IPS-15b (cell line): ENCODE results near the gene NBEA.

Source experiments
- H3K27me3 ChIP-seq: one replicate; pipeline ENCODE4 v1.6.1; 2013; ENCODE audit warnings: low read length; ENCODE audit not compliant: control insufficient read depth, insufficient read depth
- H3K36me3 ChIP-seq: one replicate; pipeline ENCODE4 v1.6.1; 2013; ENCODE audit warnings: low read length; ENCODE audit not compliant: control insufficient read depth, insufficient read depth
- H3K4me1 ChIP-seq: one replicate; pipeline ENCODE4 v1.6.1; 2013; ENCODE audit warnings: mild to moderate bottlenecking, low read length; ENCODE audit not compliant: control insufficient read depth, insufficient read depth
- H3K4me3 ChIP-seq: one replicate; pipeline ENCODE4 v1.5.1; 2013; ENCODE audit warnings: low read depth, low read length
- H3K9ac ChIP-seq: one replicate; pipeline ENCODE4 v1.6.1; 2013; ENCODE audit warnings: low read depth, mild to moderate bottlenecking, low read length
- H3K9me3 ChIP-seq: one replicate; pipeline ENCODE4 v1.6.1; 2013; ENCODE audit warnings: mild to moderate bottlenecking, low read length; ENCODE audit not compliant: control insufficient read depth, insufficient read depth

The NBEA gene

DNA sequence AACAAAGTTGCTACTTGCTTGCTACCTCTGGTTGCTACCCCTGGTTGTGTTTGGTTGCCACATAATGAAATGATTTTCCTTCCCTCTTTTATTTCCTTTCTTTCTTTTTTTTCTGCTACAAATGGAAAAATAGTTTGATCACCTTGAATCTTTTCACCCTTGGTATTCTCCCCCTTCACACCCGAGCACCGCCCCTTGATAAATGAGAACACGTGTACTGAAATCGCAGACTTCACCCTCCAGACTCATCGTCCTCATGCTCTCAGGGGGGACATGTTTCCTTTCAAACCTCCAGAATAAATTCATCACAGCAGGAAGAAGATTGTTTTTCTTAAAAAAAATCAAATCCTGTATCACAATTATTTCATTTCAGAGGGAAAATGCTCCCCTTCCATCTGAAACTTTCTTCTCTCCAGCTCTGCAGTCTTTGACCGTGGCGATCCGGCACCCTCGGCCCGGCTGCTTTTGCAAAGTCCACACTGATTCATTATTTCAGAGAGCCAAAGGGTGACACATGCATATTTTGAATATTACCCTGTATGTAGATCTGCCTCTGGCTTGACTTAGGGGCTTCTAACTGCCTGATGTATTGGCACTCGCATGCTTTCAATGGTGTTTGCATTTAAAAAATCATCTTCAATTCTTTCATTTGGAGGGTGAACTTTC is 757.0 kb downstream of the NBEA start:
- Histone ChIP-seq H3K4me3 (no peak overlapping the region), H3K36me3 (no peaks in the 10 kb centered on the region), H3K4me1 (peaks cover 11% of the 10 kb centered on the region), H3K27me3 (no peaks in the 10 kb centered on the region), H3K9ac (no peak overlapping the region), H3K9me3 (no peaks in the 10 kb centered on the region)

DNA sequence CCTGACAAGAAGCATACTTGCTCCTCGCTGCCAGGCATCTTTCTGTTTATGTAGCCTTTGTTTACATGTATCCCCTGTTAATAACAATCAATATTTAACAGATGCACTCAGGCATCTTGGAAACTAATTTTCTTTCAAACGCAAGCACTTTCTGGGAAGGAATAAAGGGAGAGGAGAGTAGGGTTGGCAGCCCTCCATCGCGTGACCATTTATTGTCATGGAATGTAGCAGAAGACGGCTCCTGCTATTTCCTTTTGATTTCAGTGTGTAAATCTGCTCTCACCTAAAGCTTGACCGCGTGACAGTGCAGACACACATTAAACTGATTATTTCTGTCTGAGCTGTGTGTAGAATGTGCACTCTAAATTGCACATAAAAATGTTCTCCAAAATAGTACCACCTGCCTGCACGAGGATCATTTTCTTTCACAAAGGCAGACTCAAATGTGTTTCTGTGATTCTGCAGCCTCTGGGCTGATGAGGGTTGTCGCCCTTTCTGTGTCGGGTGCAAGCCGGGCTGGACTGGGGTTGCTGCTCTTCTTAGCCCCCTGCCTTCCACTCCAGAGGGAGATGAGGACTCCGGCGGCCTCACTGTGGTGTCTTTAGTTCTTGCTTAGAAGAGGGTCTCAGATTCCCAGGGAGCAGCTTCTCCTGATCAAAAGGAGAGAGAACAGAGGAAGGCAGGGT is 757.9 kb downstream of the NBEA start:
- peaks cover 11% of the 10 kb centered on the region for H3K4me1 ChIP-seq
- H3K9ac ChIP-seq, result no peak overlapping the region

DNA sequence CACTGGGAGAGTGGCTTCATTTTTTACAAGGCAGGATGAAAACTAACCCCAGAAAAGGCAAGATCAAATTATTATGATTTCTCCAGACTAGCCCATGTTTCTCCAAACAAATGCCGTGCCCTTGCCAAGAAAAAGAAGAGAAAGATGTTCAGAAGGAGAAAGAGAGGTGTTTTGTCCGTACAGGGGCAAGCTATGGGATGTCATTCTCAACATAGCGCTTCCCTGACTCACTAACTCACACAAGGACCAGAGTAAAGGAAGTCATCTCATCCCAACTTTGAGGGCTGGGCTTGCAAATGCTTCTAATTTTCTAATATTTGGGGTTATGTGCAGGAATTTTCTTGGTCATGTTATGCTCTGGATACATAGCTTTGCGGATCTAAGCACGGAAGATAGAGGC is 758.6 kb downstream of the NBEA start:
- peaks cover 11% of the 10 kb centered on the region for H3K4me1 ChIP-seq
- H3K36me3 ChIP-seq, result no peaks in the 10 kb centered on the region
- H3K9me3 ChIP-seq, result no peaks in the 10 kb centered on the region
- H3K27me3 ChIP-seq, result no peaks in the 10 kb centered on the region
- no peak overlapping the region for H3K4me3 ChIP-seq
- H3K9ac ChIP-seq, result no peak overlapping the region

More for the DNA sequence above, 757.9 kb downstream of the NBEA start:
- H3K27me3 ChIP-seq, result no peaks in the 10 kb centered on the region
- no peak overlapping the region for H3K4me3 ChIP-seq
- H3K36me3 ChIP-seq, result no peaks in the 10 kb centered on the region
- H3K9me3 ChIP-seq, result no peaks in the 10 kb centered on the region

DNA sequence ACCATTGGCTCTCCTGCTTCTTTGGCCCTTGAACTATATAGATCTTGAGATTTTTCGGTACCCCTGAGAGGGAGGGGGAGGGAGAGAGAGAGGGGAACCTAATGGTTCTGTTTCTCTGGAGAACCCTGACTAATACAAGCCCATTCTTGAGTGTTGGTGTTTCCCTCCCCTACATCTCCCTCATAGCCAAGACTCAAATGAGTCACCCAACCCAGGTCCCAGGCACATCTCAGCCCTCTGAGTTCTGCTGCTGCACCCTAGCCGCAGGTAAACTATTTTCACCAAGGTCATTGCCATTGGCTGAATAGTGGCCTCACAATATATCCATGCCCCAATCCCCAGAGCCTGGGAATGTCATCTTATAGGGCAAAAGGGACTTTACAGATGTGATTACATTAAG is 760.2 kb downstream of the NBEA start:
- H3K27me3 ChIP-seq, result no peaks in the 10 kb centered on the region
- no peak overlapping the region for H3K4me3 ChIP-seq
- H3K9me3 ChIP-seq, result no peaks in the 10 kb centered on the region
- H3K4me1 ChIP-seq, result peaks cover 7% of the 10 kb centered on the region
- H3K36me3 ChIP-seq, result no peaks in the 10 kb centered on the region
- no peak overlapping the region for H3K9ac ChIP-seq

DNA sequence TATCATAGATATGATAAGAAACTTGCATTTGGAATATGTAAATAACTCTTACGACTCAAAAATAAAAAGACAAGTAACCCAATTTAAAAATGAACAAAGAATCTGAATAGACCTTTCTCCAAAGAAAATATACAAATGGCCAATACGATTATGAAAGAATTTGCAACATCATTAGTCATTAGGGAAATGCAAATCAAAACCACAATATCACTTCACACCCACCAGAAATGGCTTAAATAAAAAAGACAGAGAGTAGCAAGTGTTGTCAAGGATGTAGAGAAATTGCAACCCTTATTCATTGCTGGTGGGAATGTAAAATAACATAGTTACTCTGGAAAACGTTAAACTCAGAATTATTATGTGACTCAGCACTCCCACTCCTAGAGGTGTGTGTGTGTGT is 761.0 kb downstream of the NBEA start:
- H3K36me3 ChIP-seq, result no peaks in the 10 kb centered on the region
- H3K27me3 ChIP-seq, result no peaks in the 10 kb centered on the region
- no peak overlapping the region for H3K4me3 ChIP-seq

DNA sequence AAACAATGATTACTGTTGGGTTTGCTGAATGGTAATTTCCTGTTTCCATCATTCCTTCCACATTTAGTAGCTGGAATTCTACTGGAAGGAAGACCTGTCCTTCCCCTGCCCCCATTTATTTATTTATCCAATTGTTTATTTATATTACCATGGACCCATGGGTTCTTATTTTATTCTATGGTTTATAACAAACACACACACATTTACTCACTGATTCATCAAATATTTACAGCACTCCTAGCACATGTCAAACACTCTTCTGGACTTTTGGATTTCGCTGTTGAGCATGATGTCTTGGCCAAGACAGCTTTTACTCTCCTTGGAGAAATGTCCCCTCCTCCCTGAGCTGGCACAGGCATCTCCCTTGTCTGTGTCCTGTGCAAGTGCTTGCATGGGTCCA is 762.3 kb downstream of the NBEA start:
- H3K4me3 ChIP-seq, result no peak overlapping the region
- no peaks in the 10 kb centered on the region for H3K9me3 ChIP-seq
- peaks cover 7% of the 10 kb centered on the region for H3K4me1 ChIP-seq
- H3K27me3 ChIP-seq, result no peaks in the 10 kb centered on the region
- H3K36me3 ChIP-seq, result no peaks in the 10 kb centered on the region
- no peak overlapping the region for H3K9ac ChIP-seq

More for the DNA sequence above, 761.0 kb downstream of the NBEA start:
- no peak overlapping the region for H3K9ac ChIP-seq
- no peaks in the 10 kb centered on the region for H3K9me3 ChIP-seq
- peaks cover 7% of the 10 kb centered on the region for H3K4me1 ChIP-seq

DNA sequence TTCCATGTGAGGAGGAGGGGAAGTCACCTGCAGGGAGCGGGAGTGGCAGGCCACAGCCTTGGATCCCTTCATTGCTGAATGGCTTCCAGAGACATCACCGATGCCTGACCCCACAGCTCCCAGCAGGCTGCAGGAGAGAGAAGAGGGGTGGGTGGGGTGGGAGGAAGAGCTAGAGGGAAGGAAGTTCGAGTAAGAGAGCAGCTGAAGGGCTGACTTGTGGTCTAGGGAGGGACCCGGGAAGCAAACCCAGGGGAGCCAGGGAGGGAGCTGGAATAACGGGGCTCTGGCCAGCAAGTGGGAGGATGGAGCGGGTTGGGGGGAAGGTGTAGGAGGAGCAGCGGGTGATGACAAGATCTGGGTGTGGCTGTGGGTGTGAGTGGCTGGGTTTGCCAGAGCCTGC is 764.2 kb downstream of the NBEA start:
- Histone ChIP-seq H3K9me3 (no peaks in the 10 kb centered on the region), H3K36me3 (no peaks in the 10 kb centered on the region), H3K27me3 (no peaks in the 10 kb centered on the region), H3K4me1 (no peaks in the 10 kb centered on the region), H3K4me3 (no peak overlapping the region), H3K9ac (no peak overlapping the region)

DNA sequence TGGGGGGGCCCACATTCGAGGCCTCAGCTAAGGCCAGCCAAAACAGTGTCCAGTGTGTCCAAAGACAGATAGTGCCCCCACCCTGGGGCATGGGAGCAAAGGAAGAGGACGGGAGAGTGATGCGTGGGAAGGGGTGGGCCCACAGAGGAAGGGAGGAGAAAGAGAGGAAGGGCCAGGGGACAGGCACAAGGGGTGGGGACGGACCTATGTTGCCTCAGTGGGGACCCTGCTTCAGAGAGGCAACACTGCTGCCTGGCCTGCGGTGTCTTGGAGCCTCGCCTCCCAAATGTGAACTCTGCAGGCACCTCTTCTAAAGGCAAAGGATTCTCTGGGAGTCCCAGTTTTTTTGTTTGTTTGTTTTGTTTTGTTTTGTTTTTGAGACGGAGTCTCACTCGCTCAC is 764.7 kb downstream of the NBEA start:
- H3K9me3 ChIP-seq, result no peaks in the 10 kb centered on the region
- H3K27me3 ChIP-seq, result no peaks in the 10 kb centered on the region
- no peak overlapping the region for H3K9ac ChIP-seq
- H3K36me3 ChIP-seq, result no peaks in the 10 kb centered on the region
- no peaks in the 10 kb centered on the region for H3K4me1 ChIP-seq
- no peak overlapping the region for H3K4me3 ChIP-seq

DNA sequence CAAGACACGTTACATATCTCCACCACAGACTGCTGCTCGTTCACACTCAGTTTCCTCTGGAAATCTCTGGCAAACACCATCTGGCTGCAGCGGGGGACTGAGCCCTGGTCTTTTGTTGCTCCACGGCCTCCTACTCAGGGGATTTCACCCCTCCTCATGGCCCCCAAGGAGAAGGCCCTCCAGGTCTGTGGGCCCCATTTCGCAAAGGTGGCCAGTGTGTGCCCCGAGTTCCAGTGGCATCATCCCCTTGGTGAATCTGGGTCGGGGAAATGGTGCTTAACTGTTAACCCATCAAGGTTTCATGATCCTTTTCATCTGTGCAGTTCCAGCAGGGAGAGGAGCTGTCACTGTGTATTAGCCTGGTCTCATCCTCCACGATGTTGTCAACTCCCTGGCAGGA is 769.8 kb downstream of the NBEA start:
- Histone ChIP-seq H3K4me1 (no peaks in the 10 kb centered on the region), H3K36me3 (no peaks in the 10 kb centered on the region), H3K27me3 (no peaks in the 10 kb centered on the region), H3K4me3 (no peak overlapping the region), H3K9me3 (no peaks in the 10 kb centered on the region), H3K9ac (no peak overlapping the region)

DNA sequence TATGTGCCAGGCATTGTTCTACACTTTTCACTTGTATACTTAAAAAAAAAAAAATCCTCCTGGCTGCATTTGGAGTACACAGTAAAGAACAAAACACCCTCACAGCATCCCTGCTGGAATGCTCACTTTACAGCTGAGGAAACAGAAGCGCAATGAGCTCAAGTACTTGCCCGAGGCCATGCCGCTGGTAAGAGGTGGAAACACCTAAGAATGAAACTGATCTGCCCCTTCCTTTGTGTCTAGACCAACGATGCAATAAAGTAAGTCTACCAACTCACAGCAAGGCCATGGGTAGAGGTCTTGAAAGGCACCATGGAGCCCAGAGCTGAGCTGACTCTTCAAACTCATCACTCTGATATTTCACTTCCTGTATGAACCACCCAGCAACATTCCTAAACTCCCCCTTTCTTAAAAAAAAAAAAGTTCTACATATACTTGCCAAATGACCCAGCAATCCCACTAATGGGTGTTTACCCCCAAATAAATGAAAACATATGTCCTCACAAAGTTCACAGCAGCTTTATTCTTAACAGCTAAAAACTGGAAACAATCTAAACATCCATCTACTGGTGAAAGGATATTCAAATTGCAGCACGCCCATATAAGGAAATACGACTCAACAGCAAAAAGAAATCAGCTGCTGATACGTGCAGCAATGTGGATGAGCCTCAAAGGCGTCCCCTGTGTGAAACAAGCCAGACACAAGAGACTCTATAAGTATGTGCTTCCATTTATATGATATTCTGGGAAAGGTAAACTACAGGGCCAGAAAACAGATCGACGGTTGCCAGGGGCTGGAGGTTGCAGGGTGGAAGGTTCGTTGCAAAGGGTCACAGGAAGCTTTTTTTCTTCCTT is 771.1 kb downstream of the NBEA start:
- no peaks in the 10 kb centered on the region for H3K9me3 ChIP-seq
- no peak overlapping the region for H3K9ac ChIP-seq
- H3K4me3 ChIP-seq, result no peak overlapping the region
- no peaks in the 10 kb centered on the region for H3K4me1 ChIP-seq
- no peaks in the 10 kb centered on the region for H3K36me3 ChIP-seq
- H3K27me3 ChIP-seq, result no peaks in the 10 kb centered on the region

DNA sequence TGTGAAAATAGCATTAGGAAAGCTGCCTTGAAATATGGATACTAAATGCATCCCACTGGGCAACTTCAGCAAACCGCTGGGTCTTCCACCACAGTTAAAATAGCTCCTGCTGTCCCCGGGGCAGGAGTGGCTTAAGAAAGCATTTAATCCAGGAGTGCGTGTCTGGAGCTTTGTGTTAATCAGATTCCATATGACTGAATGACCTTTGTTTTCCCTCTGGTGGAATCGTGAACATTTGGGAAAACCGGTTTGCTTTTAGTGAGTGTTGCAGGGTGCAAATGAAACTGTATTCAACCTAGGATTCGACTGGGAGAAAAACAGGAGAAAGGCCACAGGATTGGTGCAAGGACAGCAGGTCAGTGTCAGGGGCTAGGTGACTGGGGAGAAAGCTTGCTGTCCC is 772.1 kb downstream of the NBEA start:
- no peaks in the 10 kb centered on the region for H3K27me3 ChIP-seq
- no peak overlapping the region for H3K9ac ChIP-seq
- H3K4me1 ChIP-seq, result no peaks in the 10 kb centered on the region
- no peak overlapping the region for H3K4me3 ChIP-seq
- no peaks in the 10 kb centered on the region for H3K36me3 ChIP-seq
- no peaks in the 10 kb centered on the region for H3K9me3 ChIP-seq
